ENCODE results near the gene E2F7.
"Not testable (repeated sequence)": the region's sequence is repeated elsewhere in the genome, so short reads cannot be mapped to it uniquely, and the experiment has no call there.

Gene E2F7

DNA sequence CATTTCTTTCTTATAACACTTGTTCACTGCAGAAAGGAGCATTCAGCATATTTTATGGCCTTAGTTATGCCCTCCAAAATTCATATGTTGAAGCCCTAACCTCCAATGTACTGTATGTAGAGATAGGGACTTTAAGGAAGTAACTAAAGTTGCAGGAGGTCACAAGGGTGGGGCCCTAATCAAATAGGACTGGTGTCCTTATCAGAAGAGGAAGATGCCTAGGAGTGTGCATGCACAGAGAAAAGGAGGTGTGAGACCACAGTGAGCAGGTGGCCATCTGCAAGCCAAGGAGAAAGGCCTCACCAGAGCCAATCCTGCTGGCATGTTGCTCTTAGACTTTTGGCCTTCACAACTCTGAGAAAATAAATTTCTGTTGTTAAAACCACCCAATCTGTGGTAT is 12.9 kb upstream of the E2F7 start:
- CTCF ChIA-PET, result no interaction called here
- POLR2A ChIA-PET, result no interaction called here
- TF ChIP-seq, protein P1, sequence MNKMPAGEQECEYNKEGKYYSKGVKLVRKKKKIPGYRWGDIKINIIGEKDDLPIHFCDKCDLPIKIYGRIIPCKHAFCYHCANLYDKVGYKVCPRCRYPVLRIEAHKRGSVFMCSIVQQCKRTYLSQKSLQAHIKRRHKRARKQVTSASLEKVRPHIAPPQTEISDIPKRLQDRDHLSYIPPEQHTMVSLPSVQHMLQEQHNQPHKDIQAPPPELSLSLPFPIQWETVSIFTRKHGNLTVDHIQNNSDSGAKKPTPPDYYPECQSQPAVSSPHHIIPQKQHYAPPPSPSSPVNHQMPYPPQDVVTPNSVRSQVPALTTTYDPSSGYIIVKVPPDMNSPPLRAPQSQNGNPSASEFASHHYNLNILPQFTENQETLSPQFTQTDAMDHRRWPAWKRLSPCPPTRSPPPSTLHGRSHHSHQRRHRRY (tag by site-specific recombination; IDR thresholded peaks at IDR 0.05), result no peak
- TF ChIP-seq ZNF24 (tag by site-specific recombination; IDR thresholded peaks at IDR 0.05), result no peak
- no peak for TF ChIP-seq ZNF155 (tag by site-specific recombination; IDR thresholded peaks at IDR 0.05)
- no peak for TF ChIP-seq ZNF157 (tag by site-specific recombination; IDR thresholded peaks at IDR 0.05)
- no peaks in the 10 kb centered on the region for H3K4me1 ChIP-seq (ENCODE audit: control insufficient read depth, insufficient read depth, low read length)
- H3K9me3 ChIP-seq (ENCODE audit: control insufficient read depth, insufficient read depth, low read depth, low read length), result no peaks in the 10 kb centered on the region; the same call in 1 of the 2 replicates
- no peak overlapping the region for H3K4me3 ChIP-seq (ENCODE audit: low read depth, low read length)
- H3K36me3 ChIP-seq (ENCODE audit: control insufficient read depth in 2 of 2, insufficient read depth in 1 of 2, low read length in 2 of 2), result no peaks in the 10 kb centered on the region
- no peak overlapping the region for H3K27ac ChIP-seq (ENCODE audit: extremely low read depth, low read depth, low read length)

DNA sequence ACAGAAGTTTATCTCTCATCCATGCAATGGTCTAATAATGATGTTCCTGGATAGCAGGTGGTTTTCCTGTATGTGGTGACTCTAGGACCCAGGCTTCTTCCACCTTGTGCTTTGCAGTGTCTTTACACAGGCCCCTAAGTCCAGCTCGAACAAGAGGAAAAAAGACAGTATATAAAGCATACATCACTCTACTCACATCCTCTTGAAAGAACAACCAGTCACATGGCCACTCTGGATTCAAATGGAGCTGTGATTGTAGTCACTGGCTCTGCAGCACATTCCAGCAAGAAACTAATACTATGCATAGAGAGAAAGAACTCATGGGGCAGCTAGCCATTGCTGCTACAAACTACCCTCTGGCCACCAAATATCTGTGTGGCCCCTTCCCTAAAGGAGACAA is 11.5 kb upstream of the E2F7 start:
- no peak overlapping the region for H3K27ac ChIP-seq (ENCODE audit: extremely low read depth, low read depth, low read length)
- H3K4me1 ChIP-seq (ENCODE audit: control insufficient read depth, insufficient read depth, low read length), result no peaks in the 10 kb centered on the region
- CTCF ChIA-PET, result no interaction called here
- H3K4me3 ChIP-seq (ENCODE audit: low read depth, low read length), result no peak overlapping the region
- POLR2A ChIA-PET, result no interaction called here
- H3K36me3 ChIP-seq (ENCODE audit: control insufficient read depth in 2 of 2, insufficient read depth in 1 of 2, low read length in 2 of 2), result no peaks in the 10 kb centered on the region
- H3K9me3 ChIP-seq (ENCODE audit: control insufficient read depth, insufficient read depth, low read depth, low read length), result no peaks in the 10 kb centered on the region; the same call in 1 of the 2 replicates
- TF ChIP-seq ZNF530 (tag by site-specific recombination; IDR thresholded peaks at IDR 0.05; ENCODE audit: low read depth) (no peak), ZNF571 (tag by site-specific recombination; IDR thresholded peaks at IDR 0.05) (no peak), ZFHX2 (tag by site-specific recombination; conservative IDR thresholded peaks at IDR 0.05) (no peak), SETDB1 (IDR thresholded peaks at IDR 0.05; ENCODE audit: insufficient read length, low read length) (no peak), SP7 (tag by site-specific recombination; IDR thresholded peaks at IDR 0.05) (no peak), ZNF121 (tag by site-specific recombination; IDR thresholded peaks at IDR 0.05) (no peak), ZNF366 (tag by site-specific recombination; conservative IDR thresholded peaks at IDR 0.05) (no peak), ZNF19 (tag by site-specific recombination; IDR thresholded peaks at IDR 0.05; ENCODE audit: low read depth) (no peak), ZNF521 (tag by site-specific recombination; IDR thresholded peaks at IDR 0.05) (no peak), ZNF324 (tag by site-specific recombination; IDR thresholded peaks at IDR 0.05) (no peak), ZBTB21 (tag by site-specific recombination; IDR thresholded peaks at IDR 0.05) (no peak)
- TF ChIP-seq, protein P2, sequence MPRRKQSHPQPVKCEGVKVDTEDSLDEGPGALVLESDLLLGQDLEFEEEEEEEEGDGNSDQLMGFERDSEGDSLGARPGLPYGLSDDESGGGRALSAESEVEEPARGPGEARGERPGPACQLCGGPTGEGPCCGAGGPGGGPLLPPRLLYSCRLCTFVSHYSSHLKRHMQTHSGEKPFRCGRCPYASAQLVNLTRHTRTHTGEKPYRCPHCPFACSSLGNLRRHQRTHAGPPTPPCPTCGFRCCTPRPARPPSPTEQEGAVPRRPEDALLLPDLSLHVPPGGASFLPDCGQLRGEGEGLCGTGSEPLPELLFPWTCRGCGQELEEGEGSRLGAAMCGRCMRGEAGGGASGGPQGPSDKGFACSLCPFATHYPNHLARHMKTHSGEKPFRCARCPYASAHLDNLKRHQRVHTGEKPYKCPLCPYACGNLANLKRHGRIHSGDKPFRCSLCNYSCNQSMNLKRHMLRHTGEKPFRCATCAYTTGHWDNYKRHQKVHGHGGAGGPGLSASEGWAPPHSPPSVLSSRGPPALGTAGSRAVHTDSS (tag by site-specific recombination; IDR thresholded peaks at IDR 0.05), result no peak
- TF ChIP-seq, protein P3, sequence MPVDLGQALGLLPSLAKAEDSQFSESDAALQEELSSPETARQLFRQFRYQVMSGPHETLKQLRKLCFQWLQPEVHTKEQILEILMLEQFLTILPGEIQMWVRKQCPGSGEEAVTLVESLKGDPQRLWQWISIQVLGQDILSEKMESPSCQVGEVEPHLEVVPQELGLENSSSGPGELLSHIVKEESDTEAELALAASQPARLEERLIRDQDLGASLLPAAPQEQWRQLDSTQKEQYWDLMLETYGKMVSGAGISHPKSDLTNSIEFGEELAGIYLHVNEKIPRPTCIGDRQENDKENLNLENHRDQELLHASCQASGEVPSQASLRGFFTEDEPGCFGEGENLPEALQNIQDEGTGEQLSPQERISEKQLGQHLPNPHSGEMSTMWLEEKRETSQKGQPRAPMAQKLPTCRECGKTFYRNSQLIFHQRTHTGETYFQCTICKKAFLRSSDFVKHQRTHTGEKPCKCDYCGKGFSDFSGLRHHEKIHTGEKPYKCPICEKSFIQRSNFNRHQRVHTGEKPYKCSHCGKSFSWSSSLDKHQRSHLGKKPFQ (tag by site-specific recombination; IDR thresholded peaks at IDR 0.05), result no peak

- H3K27ac ChIP-seq (ENCODE audit: extremely low read depth, low read depth, low read length); H3K9me3 ChIP-seq (ENCODE audit: control insufficient read depth, insufficient read depth, low read depth, low read length); H3K4me1 ChIP-seq (ENCODE audit: control insufficient read depth, insufficient read depth, low read length); POLR2A ChIA-PET; H3K4me3 ChIP-seq (ENCODE audit: low read depth, low read length); CTCF ChIA-PET; H3K36me3 ChIP-seq (ENCODE audit: control insufficient read depth in 2 of 2, insufficient read depth in 1 of 2, low read length in 2 of 2): not testable (repeated sequence)
These were observed 8.5 kb upstream of the E2F7 start for GRCh38 chr12:77073894-77074293.
